ENCODE data around the gene PROSER2. TPM values are rescaled to one million over a fixed set of nuclear protein-coding genes. Genes with fewer than 3 reads are reported as not detected.

The PROSER2 gene
- total RNA-seq, 3 donors from 2014 or later, result 2.9 to 9.5 (median 8.5) TPM

- Histone ChIP-seq H3K27ac (no peak overlapping the region), H3K27me3 (no peaks in the 10 kb centered on the region), H3K9me3 (no peaks in the 10 kb centered on the region), H3K4me1 (no peaks in the 10 kb centered on the region), H3K36me3 (no peaks in the 10 kb centered on the region), H3K4me3 (no peak overlapping the region)
- DNase-seq (ENCODE audit: low spot score in 2 of 2), result no peak
- intact Hi-C loops (cut with DNase I; ENCODE audit: low total_unique reads), result no loop called here
- TF ChIP-seq CTCF (IDR thresholded peaks at IDR 0.05) (no peak), POLR2AphosphoS5 (IDR thresholded peaks at IDR 0.05) (no peak), POLR2A (IDR thresholded peaks at IDR 0.05) (no peak)
Measured at GRCh38 chr10:11835061-11835460, 11.9 kb downstream of the PROSER2 start.

- intact Hi-C loops (cut with DNase I; ENCODE audit: low total_unique reads), result no loop called here
- no peak overlapping the region for H3K4me3 ChIP-seq
- H3K27ac ChIP-seq, result no peak overlapping the region
- DNase-seq (ENCODE audit: low spot score in 2 of 2), result no peak
- no peaks in the 10 kb centered on the region for H3K36me3 ChIP-seq
- H3K4me1 ChIP-seq, result no peaks in the 10 kb centered on the region
- H3K9me3 ChIP-seq, result no peaks in the 10 kb centered on the region
- H3K27me3 ChIP-seq, result no peaks in the 10 kb centered on the region
- no peak for TF ChIP-seq CTCF (IDR thresholded peaks at IDR 0.05)
- TF ChIP-seq POLR2A (IDR thresholded peaks at IDR 0.05), result no peak
- no peak for TF ChIP-seq POLR2AphosphoS5 (IDR thresholded peaks at IDR 0.05)
Measured at GRCh38 chr10:11835704-11836103, 12.5 kb downstream of the PROSER2 start.

GRCh38 chr10:11837372-11838161 is 14.4 kb downstream of the PROSER2 start:
- H3K27ac ChIP-seq, result no peak overlapping the region
- intact Hi-C loops (cut with DNase I; ENCODE audit: low total_unique reads), result no loop called here
- no peaks in the 10 kb centered on the region for H3K27me3 ChIP-seq
- H3K9me3 ChIP-seq, result no peaks in the 10 kb centered on the region
- no peak overlapping the region for H3K4me3 ChIP-seq
- TF ChIP-seq CTCF (IDR thresholded peaks at IDR 0.05) (no peak), POLR2AphosphoS5 (IDR thresholded peaks at IDR 0.05) (no peak), POLR2A (IDR thresholded peaks at IDR 0.05) (no peak)
- no peak for DNase-seq (ENCODE audit: low spot score in 2 of 2)
- no peaks in the 10 kb centered on the region for H3K4me1 ChIP-seq
- H3K36me3 ChIP-seq, result no peaks in the 10 kb centered on the region

GRCh38 chr10:11838298-11838852 is 15.2 kb downstream of the PROSER2 start:
- Histone ChIP-seq H3K27ac (no peak overlapping the region), H3K36me3 (no peaks in the 10 kb centered on the region), H3K4me3 (no peak overlapping the region), H3K9me3 (no peaks in the 10 kb centered on the region), H3K4me1 (no peaks in the 10 kb centered on the region), H3K27me3 (no peaks in the 10 kb centered on the region)
- no peak for DNase-seq (ENCODE audit: low spot score in 2 of 2)
- TF ChIP-seq CTCF (IDR thresholded peaks at IDR 0.05) (no peak), POLR2AphosphoS5 (IDR thresholded peaks at IDR 0.05) (no peak), POLR2A (IDR thresholded peaks at IDR 0.05) (no peak)
- intact Hi-C loops (cut with DNase I; ENCODE audit: low total_unique reads), result no loop called here

GRCh38 chr10:11841375-11841774 is 18.2 kb downstream of the PROSER2 start:
- no peak overlapping the region for H3K4me3 ChIP-seq
- H3K27ac ChIP-seq, result no peak overlapping the region
- TF ChIP-seq POLR2A (IDR thresholded peaks at IDR 0.05) (no peak), POLR2AphosphoS5 (IDR thresholded peaks at IDR 0.05) (no peak), CTCF (IDR thresholded peaks at IDR 0.05) (no peak)
- H3K4me1 ChIP-seq, result no peaks in the 10 kb centered on the region
- H3K9me3 ChIP-seq, result no peaks in the 10 kb centered on the region
- no peaks in the 10 kb centered on the region for H3K36me3 ChIP-seq
- H3K27me3 ChIP-seq, result no peaks in the 10 kb centered on the region
- intact Hi-C loops (cut with DNase I; ENCODE audit: low total_unique reads), result no loop called here
- DNase-seq (ENCODE audit: low spot score in 2 of 2), result no peak
